HG02840 (cell line): Measurements from ENCODE around the gene GPX3.

Experiments used
- ATAC-seq: cut with Tn5 transposase; IDR thresholded peaks from one replicate; pipeline ENCODE4 v1.9.1; 2021; ENCODE audit warnings: mild to moderate bottlenecking, moderate library complexity, moderate number of reproducible peaks; ENCODE audit not compliant: unreplicated experiment, low FRiP score

The GPX3 gene

GRCh38 chr5:151020304-151021110 is at the start of gene GPX3:
Gene GPX3 (plus strand): TSS chr5:151020591. CDS start chr5:151020655, 64 bp downstream.
- no peak for ATAC-seq

- ATAC-seq: no peak
Measured at GRCh38 chr5:150978590-150978989, 41.8 kb upstream of the GPX3 start.

- ATAC-seq: no peak
Measured at GRCh38 chr5:150987746-150988145, 32.6 kb upstream of the GPX3 start.

- ATAC-seq: no peak
Measured at GRCh38 chr5:150989695-150990094, 30.7 kb upstream of the GPX3 start.

- ATAC-seq: no peak
Measured at GRCh38 chr5:150992705-150993104, 27.7 kb upstream of the GPX3 start.

- ATAC-seq: no peak
Measured at GRCh38 chr5:150993422-150993821, 27.0 kb upstream of the GPX3 start.

- ATAC-seq: no peak
Measured at GRCh38 chr5:150993826-150994412, 26.5 kb upstream of the GPX3 start.

GRCh38 chr5:150999704-151000442 is 20.5 kb upstream of the GPX3 start:
- ATAC-seq: no peak

GRCh38 chr5:151001436-151001835 is 19.0 kb upstream of the GPX3 start:
- ATAC-seq: no peak

GRCh38 chr5:151002250-151002649 is 18.1 kb upstream of the GPX3 start:
- no peak for ATAC-seq

- no peak for ATAC-seq
Measured at GRCh38 chr5:151002681-151003502, 17.5 kb upstream of the GPX3 start.

GRCh38 chr5:151003503-151003860 is 16.9 kb upstream of the GPX3 start:
- ATAC-seq: no peak

- ATAC-seq: no peak
Measured at GRCh38 chr5:151004499-151004898, 15.9 kb upstream of the GPX3 start.

GRCh38 chr5:151005187-151005949 is 15.0 kb upstream of the GPX3 start:
- ATAC-seq: no peak

- no peak for ATAC-seq
Measured at GRCh38 chr5:151005950-151006576, 14.3 kb upstream of the GPX3 start.

GRCh38 chr5:151006704-151007334 is 13.6 kb upstream of the GPX3 start:
- ATAC-seq: no peak

- no peak for ATAC-seq
Measured at GRCh38 chr5:151007430-151008209, 12.8 kb upstream of the GPX3 start.

- ATAC-seq: no peak
Measured at GRCh38 chr5:151008210-151008491, 12.2 kb upstream of the GPX3 start.
